SJCRH30 (cell line): ENCODE results near the gene OR6S1. TPM values are rescaled to one million over a fixed set of nuclear protein-coding genes. Genes with fewer than 3 reads are reported as not detected.
A peak's percentile ranks its signal among the peaks of the same experiment; 100 is the strongest.
"Not testable (repeated sequence)": the region's sequence is repeated elsewhere in the genome, so short reads cannot be mapped to it uniquely, and the experiment has no call there.

Experiments
- DNase-seq, 2 experiments: peaks; one replicate each; pipeline ENCODE4 v3.0.0-alpha.2; 2015 to 2020
- H3K27ac ChIP-seq: fragments of 250-450 bp; sonication (Bioruptor Pico); 2 replicates; pipeline ENCODE4 v1.5.1; 2020; ENCODE audit warnings: mild to moderate bottlenecking, moderate library complexity
- H3K27me3 ChIP-seq: fragments of 250-450 bp; sonication (Bioruptor Pico); 2 replicates; pipeline ENCODE4 v1.5.1; 2020; ENCODE audit warnings: mild to moderate bottlenecking, moderate library complexity
- H3K36me3 ChIP-seq: fragments of 250-450 bp; sonication (Bioruptor Pico); 2 replicates; pipeline ENCODE4 v1.5.1; 2020; ENCODE audit warnings: mild to moderate bottlenecking, moderate library complexity
- H3K4me1 ChIP-seq: fragments of 250-450 bp; sonication (Bioruptor Pico); 2 replicates; pipeline ENCODE4 v1.5.1; 2020; ENCODE audit warnings: mild to moderate bottlenecking, moderate library complexity
- H3K4me3 ChIP-seq: fragments of 250-450 bp; sonication (Bioruptor Pico); 2 replicates; pipeline ENCODE4 v1.5.1; 2020; ENCODE audit warnings: mild to moderate bottlenecking, moderate library complexity
- H3K9me3 ChIP-seq: fragments of 250-450 bp; sonication (Bioruptor Pico); replicated peaks from 2 replicates; pipeline ENCODE4 v1.5.1; 2020; ENCODE audit warnings: mild to moderate bottlenecking, moderate library complexity
- total RNA-seq: library from RNA; depleted of rRNA; stranded (reverse); fragments of >200 nt; shearing (Covaris generic); gene quantifications from 2 replicates; pipeline ENCODE4 v1.2.3, GENCODE V29; 2014

OR6S1 gene
- total RNA-seq, 1 experiment from 2014 or later: not detected

DNA sequence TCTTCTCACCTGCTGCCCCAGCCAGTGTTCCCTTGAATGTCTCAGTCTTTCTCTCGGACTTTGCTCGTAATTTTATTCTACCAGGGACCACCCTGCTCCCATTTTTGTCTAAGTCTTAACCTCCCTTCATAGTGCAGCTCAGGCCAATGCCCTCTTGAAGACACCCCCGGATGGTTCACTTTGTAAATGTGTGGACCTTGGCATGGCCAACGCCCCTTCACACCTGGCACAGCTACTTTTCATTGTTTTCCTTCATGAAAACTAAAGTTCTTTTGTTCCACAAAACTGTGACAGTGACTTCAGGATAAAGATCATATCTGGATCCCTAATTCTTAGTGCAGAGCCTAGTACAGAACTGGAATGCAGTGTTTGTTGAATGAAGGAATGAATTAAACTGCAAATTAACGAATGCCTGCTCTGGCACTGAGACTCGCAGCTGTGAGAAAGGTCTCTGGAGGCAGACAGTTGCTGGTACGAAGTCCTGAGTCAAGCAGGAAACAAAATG lies 39.4 kb upstream of the OR6S1 start:
- no peak for DNase-seq
- peak overlapping the region; percentile 77 for H3K4me3 ChIP-seq
- H3K36me3 ChIP-seq: no peaks in the 10 kb centered on the region
- H3K27ac ChIP-seq: no peak overlapping the region
- no peaks in the 10 kb centered on the region for H3K9me3 ChIP-seq
- H3K27me3 ChIP-seq: no peaks in the 10 kb centered on the region
- H3K4me1 ChIP-seq: no peaks in the 10 kb centered on the region

- no peak overlapping the region for H3K4me3 ChIP-seq
- H3K27ac ChIP-seq: no peak overlapping the region
- H3K36me3 ChIP-seq: no peaks in the 10 kb centered on the region
- H3K9me3 ChIP-seq: no peaks in the 10 kb centered on the region
- no peaks in the 10 kb centered on the region for H3K4me1 ChIP-seq
- no peaks in the 10 kb centered on the region for H3K27me3 ChIP-seq
- no peak for DNase-seq
Observed at GRCh38 chr14:20680363-20680762, 38.9 kb upstream of the OR6S1 start.

- peak; percentile 19 to 43 for DNase-seq
- Histone ChIP-seq H3K9me3 (no peaks in the 10 kb centered on the region), H3K27me3 (no peaks in the 10 kb centered on the region), H3K4me1 (no peaks in the 10 kb centered on the region), H3K4me3 (no peak overlapping the region), H3K27ac (no peak overlapping the region), H3K36me3 (no peaks in the 10 kb centered on the region)
Observed at GRCh38 chr14:20679907-20680306, 38.4 kb upstream of the OR6S1 start.

- Histone ChIP-seq H3K4me3 (no peak overlapping the region), H3K27me3 (no peaks in the 10 kb centered on the region), H3K36me3 (no peaks in the 10 kb centered on the region), H3K27ac (no peak overlapping the region), H3K4me1 (no peaks in the 10 kb centered on the region), H3K9me3 (no peaks in the 10 kb centered on the region)
- no peak for DNase-seq
Observed at GRCh38 chr14:20676072-20676471, 34.6 kb upstream of the OR6S1 start.

DNA sequence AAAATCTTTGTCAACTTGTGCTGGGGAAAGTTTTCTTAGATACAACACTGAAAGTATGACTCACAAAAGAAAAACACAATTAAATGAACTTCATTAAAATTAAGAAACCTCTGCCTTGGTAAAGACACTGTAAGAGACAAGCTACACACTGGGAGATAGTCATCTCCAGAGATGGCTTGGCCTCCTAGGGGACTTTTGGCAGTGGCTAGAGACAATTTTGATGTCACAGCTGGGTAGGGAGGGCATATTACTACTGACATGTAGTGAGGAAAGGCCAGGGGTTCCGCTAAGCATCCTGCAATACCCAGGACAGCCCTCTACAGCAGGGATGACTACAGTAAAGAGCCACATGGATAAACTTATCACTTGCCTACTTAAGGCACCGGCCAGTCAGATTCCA lies 34.2 kb upstream of the OR6S1 start:
- no peaks in the 10 kb centered on the region for H3K4me1 ChIP-seq
- no peak overlapping the region for H3K4me3 ChIP-seq
- DNase-seq: no peak
- H3K27me3 ChIP-seq: no peaks in the 10 kb centered on the region
- no peak overlapping the region for H3K27ac ChIP-seq
- H3K9me3 ChIP-seq: no peaks in the 10 kb centered on the region
- no peaks in the 10 kb centered on the region for H3K36me3 ChIP-seq

- no peaks in the 10 kb centered on the region for H3K4me1 ChIP-seq
- H3K27ac ChIP-seq: no peak overlapping the region
- no peaks in the 10 kb centered on the region for H3K9me3 ChIP-seq
- no peak overlapping the region for H3K4me3 ChIP-seq
- DNase-seq: no peak
- no peaks in the 10 kb centered on the region for H3K27me3 ChIP-seq
- no peaks in the 10 kb centered on the region for H3K36me3 ChIP-seq
Observed at GRCh38 chr14:20671597-20672283, 30.2 kb upstream of the OR6S1 start.

GRCh38 chr14:20668969-20669368 lies 27.5 kb upstream of the OR6S1 start:
- Histone ChIP-seq H3K4me3 (no peak overlapping the region), H3K4me1 (no peaks in the 10 kb centered on the region), H3K27me3 (no peaks in the 10 kb centered on the region), H3K27ac (no peak overlapping the region), H3K36me3 (no peaks in the 10 kb centered on the region), H3K9me3 (no peaks in the 10 kb centered on the region)
- DNase-seq: no peak

GRCh38 chr14:20667957-20668356 lies 26.5 kb upstream of the OR6S1 start:
- no peaks in the 10 kb centered on the region for H3K4me1 ChIP-seq
- no peak overlapping the region for H3K4me3 ChIP-seq
- no peaks in the 10 kb centered on the region for H3K9me3 ChIP-seq
- DNase-seq: no peak
- no peaks in the 10 kb centered on the region for H3K36me3 ChIP-seq
- no peaks in the 10 kb centered on the region for H3K27me3 ChIP-seq
- H3K27ac ChIP-seq: no peak overlapping the region

- H3K9me3 ChIP-seq, H3K27me3 ChIP-seq, DNase-seq, H3K36me3 ChIP-seq, H3K4me3 ChIP-seq, H3K4me1 ChIP-seq, H3K27ac ChIP-seq: not testable (repeated sequence)
Observed at GRCh38 chr14:20666400-20666961, 25.0 kb upstream of the OR6S1 start.

DNA sequence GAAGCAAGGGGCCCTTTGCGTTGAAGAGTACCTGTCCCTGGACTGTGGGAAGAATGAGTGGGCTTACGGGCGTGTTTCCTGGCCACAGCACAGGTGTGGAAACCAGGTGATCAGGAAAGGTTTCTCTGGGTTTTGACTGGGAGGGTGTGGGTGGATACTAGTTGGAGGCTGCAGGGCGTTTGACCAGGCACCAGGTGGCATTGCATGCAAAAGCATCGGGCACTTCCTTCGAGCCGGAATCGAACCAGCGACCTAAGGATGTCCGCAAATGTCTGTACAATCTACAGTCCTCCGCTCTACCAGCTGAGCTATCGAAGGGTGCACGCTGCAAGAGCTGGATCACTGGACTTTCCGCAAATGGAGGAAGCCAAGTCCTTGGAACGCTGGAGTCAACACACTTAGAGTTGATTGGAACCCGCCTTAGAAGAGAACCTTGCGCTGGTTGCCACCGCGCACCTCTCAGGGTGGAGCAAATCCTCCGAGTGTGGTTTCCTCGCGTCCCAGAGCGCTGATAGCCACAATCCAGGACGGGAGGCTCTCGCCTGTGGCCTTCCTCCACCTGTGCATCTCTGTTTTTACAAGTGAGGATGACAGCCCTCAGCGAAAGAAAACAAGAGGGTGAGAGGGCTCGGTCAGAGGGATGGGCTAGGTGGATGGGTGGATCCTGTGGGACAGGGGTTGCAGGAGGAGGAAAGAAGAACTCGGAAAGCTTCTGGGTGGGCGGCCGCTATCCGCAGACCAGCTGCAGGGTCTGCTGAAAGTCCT lies 21.7 kb upstream of the OR6S1 start:
- peak in 1 of 2 experiments; percentile 4 for DNase-seq
- Histone ChIP-seq H3K4me1 (no peaks in the 10 kb centered on the region), H3K9me3 (no peaks in the 10 kb centered on the region)

DNA sequence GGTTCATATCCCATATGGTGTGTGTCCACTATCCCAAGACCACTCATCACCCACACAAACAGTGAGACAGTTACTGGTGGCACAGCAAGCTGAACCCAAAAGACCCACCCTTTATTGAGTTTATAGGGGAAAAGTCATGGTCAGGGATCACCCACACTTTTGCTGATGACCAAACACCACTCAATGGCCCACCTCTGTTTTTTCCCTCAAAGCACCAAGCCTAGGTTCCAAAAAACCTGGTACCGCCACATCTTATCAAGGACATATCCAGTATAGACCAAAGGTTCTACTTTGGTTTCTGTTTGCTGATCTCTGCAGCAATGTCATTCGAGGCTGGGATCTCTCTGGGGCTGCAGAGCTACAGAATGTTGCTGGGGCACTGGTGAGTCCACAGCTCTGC lies 19.7 kb upstream of the OR6S1 start:
- H3K9me3 ChIP-seq: no peaks in the 10 kb centered on the region
- no peaks in the 10 kb centered on the region for H3K36me3 ChIP-seq
- H3K27ac ChIP-seq: no peak overlapping the region
- H3K4me3 ChIP-seq: no peak overlapping the region
- H3K4me1 ChIP-seq: no peaks in the 10 kb centered on the region
- no peak for DNase-seq
- H3K27me3 ChIP-seq: no peaks in the 10 kb centered on the region

More for the DNA sequence above, 21.7 kb upstream of the OR6S1 start:
- Histone ChIP-seq H3K4me3 (no peak overlapping the region), H3K27me3 (no peaks in the 10 kb centered on the region), H3K36me3 (no peaks in the 10 kb centered on the region), H3K27ac (no peak overlapping the region)

DNA sequence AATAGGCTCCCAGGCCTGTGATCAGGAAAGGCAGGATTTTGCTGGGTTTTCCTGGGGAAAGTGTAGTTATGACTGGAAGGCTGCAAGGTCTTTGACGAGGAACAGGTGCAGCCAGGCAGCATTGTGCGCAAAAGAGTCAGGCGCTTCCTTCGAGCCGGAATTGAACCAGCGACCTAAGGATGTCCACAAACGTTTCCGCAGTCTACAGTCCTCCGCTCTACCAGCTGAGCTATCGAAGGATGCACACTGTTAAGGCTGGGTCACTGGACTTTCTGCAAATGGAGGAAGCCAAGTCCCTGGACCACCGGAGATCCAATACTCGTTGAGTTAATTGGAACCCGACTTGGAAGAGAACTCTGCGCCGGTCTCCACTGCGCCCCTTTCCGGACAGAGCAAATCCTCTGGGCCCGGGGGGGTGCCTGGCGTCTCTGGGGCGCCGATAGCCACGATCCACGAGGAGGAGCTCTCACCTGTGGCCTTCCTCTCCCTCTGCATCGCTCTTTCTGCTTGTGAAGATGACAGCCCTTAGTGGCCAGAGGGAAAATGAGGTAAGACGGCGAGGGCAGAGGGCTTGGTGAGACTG lies 18.4 kb upstream of the OR6S1 start:
- H3K9me3 ChIP-seq: no peaks in the 10 kb centered on the region
- H3K4me3 ChIP-seq: no peak overlapping the region
- no peaks in the 10 kb centered on the region for H3K27me3 ChIP-seq
- DNase-seq: no peak
- H3K4me1 ChIP-seq: no peaks in the 10 kb centered on the region
- H3K27ac ChIP-seq: no peak overlapping the region
- H3K36me3 ChIP-seq: no peaks in the 10 kb centered on the region

DNA sequence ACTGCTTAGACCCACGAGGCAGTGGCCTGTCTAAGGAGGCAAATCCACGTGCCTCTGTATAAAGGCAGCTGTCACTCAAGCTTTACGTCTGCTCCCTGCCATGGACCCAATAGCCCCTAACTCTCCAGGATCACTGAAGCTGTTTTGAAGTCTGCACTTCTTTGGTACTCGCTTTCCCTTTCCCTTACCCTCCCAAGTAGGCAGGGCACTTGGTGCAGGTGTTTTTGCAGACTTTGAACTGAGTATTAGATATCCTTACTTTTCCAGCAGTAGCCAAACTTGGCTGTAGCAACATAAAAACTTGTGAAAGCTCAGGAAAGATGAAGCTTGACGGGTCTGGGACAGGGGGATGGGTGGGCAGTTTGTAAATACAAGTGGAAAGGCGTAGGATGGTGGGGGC lies 17.8 kb upstream of the OR6S1 start:
- no peak overlapping the region for H3K4me3 ChIP-seq
- no peaks in the 10 kb centered on the region for H3K27me3 ChIP-seq
- no peaks in the 10 kb centered on the region for H3K9me3 ChIP-seq
- H3K4me1 ChIP-seq: no peaks in the 10 kb centered on the region
- no peak for DNase-seq
- no peak overlapping the region for H3K27ac ChIP-seq
- H3K36me3 ChIP-seq: no peaks in the 10 kb centered on the region

DNA sequence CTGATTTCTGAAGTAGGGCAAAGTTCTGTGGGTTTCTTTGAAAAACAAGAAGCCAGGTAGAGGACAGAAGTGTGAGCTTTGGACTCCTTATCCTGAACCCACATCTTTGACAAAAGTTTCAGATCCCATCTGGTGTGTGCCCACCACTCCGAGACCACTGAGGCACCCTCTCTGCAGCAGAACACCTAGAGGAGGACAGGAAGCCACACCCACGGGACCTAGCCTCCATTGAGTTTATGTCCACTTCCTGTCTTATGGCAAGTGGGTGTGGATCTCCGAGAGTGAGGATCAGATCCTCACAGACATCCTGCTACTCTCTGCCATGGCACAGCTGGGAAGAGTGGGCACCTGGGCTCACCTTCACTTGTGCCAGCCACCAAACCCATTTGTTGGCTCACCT lies 16.8 kb upstream of the OR6S1 start:
- DNase-seq: no peak
- H3K9me3 ChIP-seq: no peaks in the 10 kb centered on the region
- H3K27ac ChIP-seq: no peak overlapping the region
- no peak overlapping the region for H3K4me3 ChIP-seq
- H3K36me3 ChIP-seq: no peaks in the 10 kb centered on the region
- no peaks in the 10 kb centered on the region for H3K27me3 ChIP-seq
- no peaks in the 10 kb centered on the region for H3K4me1 ChIP-seq
